Keratinocyte (primary cell): Measurements from ENCODE around the gene OGDHL. TPM values are rescaled to one million over a fixed set of nuclear protein-coding genes. Genes with fewer than 3 reads are reported as not detected.

Experiments used
- DNase-seq: peaks from one replicate; pipeline ENCODE4 v3.0.0-alpha.2; 2011; ENCODE audit warnings: low read depth, missing footprints, low spot score
- FAIRE-seq: peaks from 2 replicates; lab custom pipeline; 2011; peaks lifted over from hg19 to GRCh38; lab: Jason Lieb, UNC
- H2AFZ ChIP-seq: 2 replicates; pipeline ENCODE4 v1.6.0; 2012; ENCODE audit warnings: low read length, control low read depth, inconsistent platforms; ENCODE audit not compliant: control insufficient read depth
- H3K27ac ChIP-seq: 2 replicates; pipeline ENCODE4 v1.5.1; 2011; ENCODE audit warnings: low read length; ENCODE audit not compliant: control insufficient read depth, insufficient read depth
- H3K27me3 ChIP-seq: 3 replicates; pipeline ENCODE4 v1.6.0; 2011; ENCODE audit warnings: low read length; ENCODE audit not compliant: control insufficient read depth, insufficient read depth; ENCODE audit errors: extremely low read depth
- H3K36me3 ChIP-seq, 2 experiments: 2 replicates in 1 of 2; 3 replicates in 1 of 2; pipeline ENCODE4 v1.5.1; 2011; ENCODE audit warnings: low read length in 2 of 2, mild to moderate bottlenecking in 1 of 2; ENCODE audit not compliant: control insufficient read depth in 2 of 2, insufficient read depth in 2 of 2; ENCODE audit errors: extremely low read depth in 1 of 2
- H3K4me1 ChIP-seq: 3 replicates; pipeline ENCODE4 v1.5.1; 2011; ENCODE audit warnings: low read length; ENCODE audit not compliant: control insufficient read depth, insufficient read depth; ENCODE audit errors: extremely low read depth
- H3K4me2 ChIP-seq: 3 replicates; pipeline ENCODE4 v1.6.0; 2011; ENCODE audit warnings: low read depth, low read length; ENCODE audit not compliant: control insufficient read depth, insufficient read depth; ENCODE audit errors: extremely low read depth
- H3K4me3 ChIP-seq, 3 experiments: fragments of 200-600 bp in 1 of 3; sonication (generic) in 1 of 3; 2 replicates in 2 of 3; 3 replicates in 1 of 3; pipeline ENCODE4 v1.5.1; 2011 to 2016; ENCODE audit warnings: low read length in 3 of 3, mild to moderate bottlenecking in 3 of 3, control low read depth in 2 of 3, inconsistent platforms in 1 of 3, low read depth in 1 of 3, mixed read lengths in 1 of 3, mixed run types in 1 of 3, moderate library complexity in 1 of 3; ENCODE audit not compliant: control insufficient read depth in 2 of 3, insufficient read depth in 2 of 3; ENCODE audit errors: extremely low read depth in 1 of 3
- H3K79me2 ChIP-seq: 2 replicates; pipeline ENCODE4 v1.6.0; 2012; ENCODE audit warnings: low read length; ENCODE audit not compliant: control insufficient read depth, insufficient read depth
- H3K9ac ChIP-seq: 3 replicates; pipeline ENCODE4 v1.6.0; 2011; ENCODE audit warnings: low read length; ENCODE audit not compliant: control insufficient read depth, insufficient read depth; ENCODE audit errors: extremely low read depth
- H3K9me1 ChIP-seq: 3 replicates; pipeline ENCODE4 v1.6.0; 2011; ENCODE audit warnings: low read length; ENCODE audit not compliant: control insufficient read depth, insufficient read depth; ENCODE audit errors: extremely low read depth
- H3K9me3 ChIP-seq: 2 replicates; pipeline ENCODE4 v1.5.1; 2012; ENCODE audit warnings: low read depth, low read length; ENCODE audit not compliant: control insufficient read depth
- H4K20me1 ChIP-seq: 3 replicates; pipeline ENCODE4 v1.6.0; 2011; ENCODE audit warnings: low read length; ENCODE audit not compliant: control insufficient read depth, insufficient read depth; ENCODE audit errors: extremely low read depth
- EZH2 ChIP-seq: IDR thresholded peaks from one replicate; pipeline ENCODE4 v1.6.1; 2012; ENCODE audit warnings: inconsistent platforms, mild to moderate bottlenecking, low read length, moderate library complexity
- dilution Hi-C: fragments of 300-500 bp; cut with MboI; formaldehyde crosslinking; loops from one replicate; pipeline ENCODE4 v1.7.0; 2020; ENCODE audit warnings: low sequenced_read_pairs; ENCODE audit not compliant: extremely low pct_ligation_motif_present
- polyA plus RNA-seq, 5 experiments: library from polyadenylated mRNA; depleted of rRNA in 3 of 5; stranded (reverse) in 3 of 5; stranded (forward) in 1 of 5; unstranded in 1 of 5; fragments of >200 nt; gene quantifications; 1 replicate in 1 of 5; 2 replicates in 3 of 5; 3 replicates in 1 of 5; pipeline versions ENCODE4 v1.2.1 to v1.2.3, GENCODE V29; 2011 to 2012; ENCODE audit warnings: missing spikeins in 2 of 5, low read depth in 1 of 5, low replicate concordance in 1 of 5
- TF ChIP-seq, protein P1 (sequence below), 3 experiments: IDR thresholded peaks in 1 of 3; conservative IDR thresholded peaks in 1 of 3; optimal IDR thresholded peaks in 1 of 3; 2 replicates in 2 of 3; 3 replicates in 1 of 3; pipeline versions ENCODE3 to v1.5.1; 2011; ENCODE audit warnings: low read length in 3 of 3, mild to moderate bottlenecking in 3 of 3, moderate library complexity in 2 of 3, control low read depth in 1 of 3, inconsistent platforms in 1 of 3; ENCODE audit not compliant: insufficient read depth in 2 of 3; ENCODE audit errors: extremely low read depth in 1 of 3

OGDHL gene
- polyA plus RNA-seq, 1 donor (not counting 4 experiments of a cell fraction or from before 2014, with no cell fraction given): 0.09 TPM

- no peak for DNase-seq
- Histone ChIP-seq H3K4me3 (no peak overlapping the region), H3K4me2 (peak overlapping the region; percentile 12), H3K27ac (no peak overlapping the region), H3K9me3 (no peaks in the 10 kb centered on the region), H3K36me3 (no peaks in the 10 kb centered on the region), H3K4me1 (peaks cover 7% of the 10 kb centered on the region), H3K9ac (no peak overlapping the region), H3K9me1 (no peaks in the 10 kb centered on the region), H3K27me3 (peaks cover 43% of the 10 kb centered on the region), H2AFZ (no peak overlapping the region), H3K79me2 (no peaks in the 10 kb centered on the region), H4K20me1 (no peaks in the 10 kb centered on the region)
- dilution Hi-C loops: no loop called here
- TF ChIP-seq EZH2: peak; percentile 23
- TF ChIP-seq, protein P1, sequence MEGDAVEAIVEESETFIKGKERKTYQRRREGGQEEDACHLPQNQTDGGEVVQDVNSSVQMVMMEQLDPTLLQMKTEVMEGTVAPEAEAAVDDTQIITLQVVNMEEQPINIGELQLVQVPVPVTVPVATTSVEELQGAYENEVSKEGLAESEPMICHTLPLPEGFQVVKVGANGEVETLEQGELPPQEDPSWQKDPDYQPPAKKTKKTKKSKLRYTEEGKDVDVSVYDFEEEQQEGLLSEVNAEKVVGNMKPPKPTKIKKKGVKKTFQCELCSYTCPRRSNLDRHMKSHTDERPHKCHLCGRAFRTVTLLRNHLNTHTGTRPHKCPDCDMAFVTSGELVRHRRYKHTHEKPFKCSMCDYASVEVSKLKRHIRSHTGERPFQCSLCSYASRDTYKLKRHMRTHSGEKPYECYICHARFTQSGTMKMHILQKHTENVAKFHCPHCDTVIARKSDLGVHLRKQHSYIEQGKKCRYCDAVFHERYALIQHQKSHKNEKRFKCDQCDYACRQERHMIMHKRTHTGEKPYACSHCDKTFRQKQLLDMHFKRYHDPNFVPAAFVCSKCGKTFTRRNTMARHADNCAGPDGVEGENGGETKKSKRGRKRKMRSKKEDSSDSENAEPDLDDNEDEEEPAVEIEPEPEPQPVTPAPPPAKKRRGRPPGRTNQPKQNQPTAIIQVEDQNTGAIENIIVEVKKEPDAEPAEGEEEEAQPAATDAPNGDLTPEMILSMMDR (optimal IDR thresholded peaks at IDR 0.05 in 1 of 3, IDR thresholded peaks at IDR 0.05 in 1 of 3, conservative IDR thresholded peaks at IDR 0.05 in 1 of 3; ENCODE audit: extremely low read depth in 1 of 3, insufficient read depth in 2 of 3, low read length in 3 of 3): no peak
- FAIRE-seq: no peak
Measured at GRCh38 chr10:49688920-49689319, 73.2 kb downstream of the OGDHL start.

- Histone ChIP-seq H2AFZ (no peak overlapping the region), H3K27ac (no peak overlapping the region), H3K4me3 (no peak overlapping the region), H3K9ac (no peak overlapping the region), H3K27me3 (peaks cover 43% of the 10 kb centered on the region), H3K36me3 (no peaks in the 10 kb centered on the region), H3K79me2 (no peaks in the 10 kb centered on the region), H3K9me3 (no peaks in the 10 kb centered on the region), H3K4me2 (no peak overlapping the region), H4K20me1 (no peaks in the 10 kb centered on the region), H3K9me1 (no peaks in the 10 kb centered on the region), H3K4me1 (peaks cover 7% of the 10 kb centered on the region)
- no peak for TF ChIP-seq EZH2
- TF ChIP-seq, protein P1 (optimal IDR thresholded peaks at IDR 0.05 in 1 of 3, IDR thresholded peaks at IDR 0.05 in 1 of 3, conservative IDR thresholded peaks at IDR 0.05 in 1 of 3; ENCODE audit: extremely low read depth in 1 of 3, insufficient read depth in 2 of 3, low read length in 3 of 3): no peak
- no peak for DNase-seq
- FAIRE-seq: no peak
- dilution Hi-C loops: no loop called here
Measured at GRCh38 chr10:49688261-49688846, 73.8 kb downstream of the OGDHL start.
